ENCODE results near the gene TANGO6.
A peak's percentile ranks its signal among the peaks of the same experiment; 100 is the strongest.

TANGO6 gene

GRCh38 chr16:69093974-69094373 lies 250.6 kb downstream of the TANGO6 start:
- no peak for DNase-seq
- TF ChIP-seq GATA1 (IDR thresholded peaks at IDR 0.05; ENCODE audit: low read depth, low read length) (no peak), POLR2A (IDR thresholded peaks at IDR 0.05; ENCODE audit: low read length) (no peak)

- TF ChIP-seq GATA1 (IDR thresholded peaks at IDR 0.05; ENCODE audit: low read depth, low read length) = no peak
- TF ChIP-seq POLR2A (IDR thresholded peaks at IDR 0.05; ENCODE audit: low read length) = no peak
- no peak for DNase-seq
These were observed 251.2 kb downstream of the TANGO6 start for GRCh38 chr16:69094501-69094900.

GRCh38 chr16:69095193-69095592 lies 251.9 kb downstream of the TANGO6 start:
- DNase-seq = no peak
- TF ChIP-seq GATA1 (IDR thresholded peaks at IDR 0.05; ENCODE audit: low read depth, low read length) (no peak), POLR2A (IDR thresholded peaks at IDR 0.05; ENCODE audit: low read length) (no peak)

GRCh38 chr16:69100071-69100691 lies 256.9 kb downstream of the TANGO6 start:
- no peak for TF ChIP-seq POLR2A (IDR thresholded peaks at IDR 0.05; ENCODE audit: low read length)
- no peak for TF ChIP-seq GATA1 (IDR thresholded peaks at IDR 0.05; ENCODE audit: low read depth, low read length)
- DNase-seq = no peak

GRCh38 chr16:69105501-69106361 lies 262.4 kb downstream of the TANGO6 start, which contains the start of gene HAS3:
TSS of gene HAS3 (plus strand) at chr16:69105653. CDS start at chr16:69109396, 3,743 bp downstream.
- TF ChIP-seq GATA1 (IDR thresholded peaks at IDR 0.05; ENCODE audit: low read depth, low read length) (no peak), POLR2A (IDR thresholded peaks at IDR 0.05; ENCODE audit: low read length) (no peak)
- DNase-seq = peak; percentile 56 to 62

GRCh38 chr16:69106491-69107315 lies 263.4 kb downstream of the TANGO6 start:
- TF ChIP-seq POLR2A (IDR thresholded peaks at IDR 0.05; ENCODE audit: low read length) (no peak), GATA1 (IDR thresholded peaks at IDR 0.05; ENCODE audit: low read depth, low read length) (no peak)
- DNase-seq = no peak

GRCh38 chr16:69107316-69107962 lies 264.1 kb downstream of the TANGO6 start:
- DNase-seq = no peak
- TF ChIP-seq GATA1 (IDR thresholded peaks at IDR 0.05; ENCODE audit: low read depth, low read length) = no peak
- TF ChIP-seq POLR2A (IDR thresholded peaks at IDR 0.05; ENCODE audit: low read length) = no peak

GRCh38 chr16:69108064-69108904 lies 265.0 kb downstream of the TANGO6 start:
- TF ChIP-seq GATA1 (IDR thresholded peaks at IDR 0.05; ENCODE audit: low read depth, low read length) (no peak), POLR2A (IDR thresholded peaks at IDR 0.05; ENCODE audit: low read length) (no peak)
- no peak for DNase-seq

GRCh38 chr16:69108905-69109252 lies 265.5 kb downstream of the TANGO6 start:
- TF ChIP-seq POLR2A (IDR thresholded peaks at IDR 0.05; ENCODE audit: low read length) (no peak), GATA1 (IDR thresholded peaks at IDR 0.05; ENCODE audit: low read depth, low read length) (no peak)
- no peak for DNase-seq

GRCh38 chr16:69109486-69110270 lies 266.3 kb downstream of the TANGO6 start:
- no peak for TF ChIP-seq GATA1 (IDR thresholded peaks at IDR 0.05; ENCODE audit: low read depth, low read length)
- no peak for DNase-seq

GRCh38 chr16:69110406-69110805 lies 267.1 kb downstream of the TANGO6 start:
- no peak for DNase-seq
- no peak for TF ChIP-seq POLR2A (IDR thresholded peaks at IDR 0.05; ENCODE audit: low read length)
- no peak for TF ChIP-seq GATA1 (IDR thresholded peaks at IDR 0.05; ENCODE audit: low read depth, low read length)

- DNase-seq = peak; percentile 51 to 57
- no peak for TF ChIP-seq POLR2A (IDR thresholded peaks at IDR 0.05; ENCODE audit: low read length)
- TF ChIP-seq GATA1 (IDR thresholded peaks at IDR 0.05; ENCODE audit: low read depth, low read length) = no peak
These were observed 268.0 kb downstream of the TANGO6 start for GRCh38 chr16:69111216-69111875.
